Measurements from ENCODE around the gene RAG1. TPM values are rescaled to one million over a fixed set of nuclear protein-coding genes. Genes with fewer than 3 reads are reported as not detected.
A peak's percentile ranks its signal among the peaks of the same experiment; 100 is the strongest.

RAG1 gene
- total RNA-seq = 1 to 10 TPM in 3 of 6 donors, under 1 TPM in 3; 0.44 to 2.1 (median 1.1) TPM

DNA sequence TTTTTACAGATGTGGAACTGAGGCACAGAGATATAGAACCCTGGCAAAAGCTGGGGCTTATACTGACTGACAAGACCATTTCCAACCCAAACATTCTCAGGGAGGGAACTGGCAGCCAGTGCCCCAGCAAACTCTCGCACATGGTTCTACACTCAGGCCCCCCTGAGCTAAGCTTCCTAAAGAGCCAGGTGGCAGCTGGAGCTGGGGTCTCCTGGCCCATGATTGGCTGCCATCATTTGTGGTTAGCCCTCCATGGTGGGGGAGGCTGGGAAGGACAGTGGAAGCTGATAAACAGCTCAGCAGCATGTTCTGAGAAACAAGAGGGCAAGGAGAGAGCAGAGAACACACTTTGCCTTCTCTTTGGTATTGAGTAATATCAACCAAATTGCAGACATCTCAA lies at the start of gene RAG1:
Gene RAG1, plus strand, starts transcription at position 314 of the 400 bp plus-strand sequence. CDS start 5,298 bp downstream, outside the sequence.
- no peak for DNase-seq
- Histone ChIP-seq H3K4me3 (no peak within 1 kb of the TSS), H3K27me3 (no peaks in the 10 kb centered on the region), H3K36me3 (no peaks in the 10 kb centered on the region), H3K4me1 (peaks cover 0 to 5% (median 0%) of the 10 kb centered on the region in 4 donors), H3K27ac (no peak within 1 kb of the TSS), H3K9me3 (no peaks in the 10 kb centered on the region)
- ATAC-seq (ENCODE audit: low FRiP score in 2 of 2) = no peak
- TF ChIP-seq POLR2A (IDR thresholded peaks at IDR 0.05) (no peak), EP300 (IDR thresholded peaks at IDR 0.05) (no peak), POLR2AphosphoS5 (IDR thresholded peaks at IDR 0.05) (no peak), CTCF (IDR thresholded peaks at IDR 0.05) (no peak)
- 80 to 100% methylated on average over 1 of the region's 1 CpG for WGBS, 2 donors

DNA sequence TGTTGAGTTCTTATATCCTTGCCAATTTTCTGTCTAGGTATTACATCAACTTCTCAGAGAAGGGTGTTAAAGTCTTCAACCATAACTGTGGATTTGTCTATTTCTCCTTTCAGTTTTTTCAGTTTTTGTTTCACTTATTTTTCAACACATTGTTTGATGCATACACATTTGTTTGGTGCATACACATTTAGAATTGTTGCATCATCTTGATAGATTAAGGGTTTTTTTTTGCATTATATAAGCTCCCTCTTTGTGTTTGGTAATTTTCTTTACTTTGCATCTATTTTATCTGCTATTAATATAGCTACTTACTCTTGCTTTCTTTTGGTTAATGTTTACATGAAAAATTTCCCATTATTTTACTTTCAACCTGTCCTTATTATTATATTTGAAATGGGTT lies 37.0 kb upstream of the RAG1 start:
- Histone ChIP-seq H3K27ac (no peak overlapping the region), H3K9me3 (no peaks in the 10 kb centered on the region), H3K27me3 (no peaks in the 10 kb centered on the region), H3K4me1 (peaks cover 0 to 4% (median 0%) of the 10 kb centered on the region in 4 donors), H3K4me3 (no peak overlapping the region), H3K36me3 (no peaks in the 10 kb centered on the region)
- ATAC-seq (ENCODE audit: low FRiP score in 2 of 2) = no peak
- TF ChIP-seq CTCF (IDR thresholded peaks at IDR 0.05) = no peak
- TF ChIP-seq POLR2AphosphoS5 (IDR thresholded peaks at IDR 0.05) = no peak
- TF ChIP-seq POLR2A (IDR thresholded peaks at IDR 0.05) = no peak
- no peak for TF ChIP-seq EP300 (IDR thresholded peaks at IDR 0.05)
- DNase-seq = no peak

- no peak for DNase-seq
- Histone ChIP-seq H3K27me3 (no peaks in the 10 kb centered on the region), H3K4me3 (no peak overlapping the region), H3K36me3 (no peaks in the 10 kb centered on the region), H3K9me3 (no peaks in the 10 kb centered on the region), H3K27ac (no peak overlapping the region), H3K4me1 (peaks cover 0 to 4% (median 0%) of the 10 kb centered on the region in 4 donors)
- WGBS, 2 donors = 48% methylated on average over 8 of the region's 8 CpGs
- TF ChIP-seq CTCF (IDR thresholded peaks at IDR 0.05) = no peak
- no peak for TF ChIP-seq EP300 (IDR thresholded peaks at IDR 0.05)
- TF ChIP-seq POLR2A (IDR thresholded peaks at IDR 0.05) = no peak
- no peak for TF ChIP-seq POLR2AphosphoS5 (IDR thresholded peaks at IDR 0.05)
- peak in 1 of 2 donors; percentile 45 for ATAC-seq (ENCODE audit: low FRiP score in 2 of 2)
Measured at GRCh38 chr11:36532941-36533601, 34.7 kb upstream of the RAG1 start.

- DNase-seq (no peak), ATAC-seq (ENCODE audit: low FRiP score in 2 of 2) (no peak)
- Histone ChIP-seq H3K27me3 (no peaks in the 10 kb centered on the region), H3K9me3 (no peaks in the 10 kb centered on the region), H3K4me3 (no peak overlapping the region), H3K36me3 (no peaks in the 10 kb centered on the region), H3K4me1 (peaks cover 0 to 4% (median 0%) of the 10 kb centered on the region in 4 donors), H3K27ac (no peak overlapping the region)
- no peak for TF ChIP-seq EP300 (IDR thresholded peaks at IDR 0.05)
- no peak for TF ChIP-seq POLR2AphosphoS5 (IDR thresholded peaks at IDR 0.05)
- no peak for TF ChIP-seq POLR2A (IDR thresholded peaks at IDR 0.05)
- no peak for TF ChIP-seq CTCF (IDR thresholded peaks at IDR 0.05)
- 81 to 86% methylated on average over 3 of the region's 3 CpGs for WGBS, 2 donors
Measured at GRCh38 chr11:36534276-36534840, 33.4 kb upstream of the RAG1 start.

DNA sequence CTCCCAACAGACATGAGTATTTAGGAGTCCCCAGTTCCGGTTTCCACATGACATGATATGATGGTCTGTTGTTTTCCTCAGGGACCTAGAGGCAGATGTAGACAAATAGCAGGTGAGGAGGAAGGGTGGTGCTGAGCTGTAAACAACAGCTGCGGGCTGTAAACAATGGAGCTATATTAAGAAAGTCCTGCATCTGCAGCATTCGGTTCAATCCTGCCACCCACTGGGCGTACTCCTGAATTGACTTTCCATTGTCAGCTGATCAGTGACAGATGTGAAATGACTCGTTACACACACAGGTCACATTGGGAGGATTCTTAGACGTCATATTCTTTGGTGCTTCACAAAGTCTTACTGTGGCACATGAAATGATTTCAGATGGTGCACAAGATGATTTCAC lies 26.8 kb upstream of the RAG1 start:
- H3K4me3 ChIP-seq = no peak overlapping the region
- no peak for TF ChIP-seq EP300 (IDR thresholded peaks at IDR 0.05)
- TF ChIP-seq POLR2A (IDR thresholded peaks at IDR 0.05) = no peak
- peak in 3 of 6 experiments; percentile 31 to 44 (median 37) for TF ChIP-seq CTCF (IDR thresholded peaks at IDR 0.05)
- peak in 1 of 2 donors; percentile 15 for TF ChIP-seq POLR2AphosphoS5 (IDR thresholded peaks at IDR 0.05)
- H3K27me3 ChIP-seq = no peaks in the 10 kb centered on the region
- ATAC-seq (ENCODE audit: low FRiP score in 2 of 2) (no peak), DNase-seq (peak in 1 of 2 donors; percentile 29)
- no peaks in the 10 kb centered on the region for H3K9me3 ChIP-seq
- H3K36me3 ChIP-seq = no peaks in the 10 kb centered on the region
- H3K4me1 ChIP-seq = no peaks in the 10 kb centered on the region
- H3K27ac ChIP-seq = no peak overlapping the region
- WGBS, 2 donors = 17 to 25% methylated on average over 6 of the region's 6 CpGs
